ENCODE results near the gene FKBP1A. TPM values are rescaled to one million over a fixed set of nuclear protein-coding genes. Genes with fewer than 3 reads are reported as not detected.

Gene FKBP1A
- total and polyA plus RNA-seq, 2 of the 4 experiments (the other 2 are of a cell fraction): 120 to 528 TPM

DNA sequence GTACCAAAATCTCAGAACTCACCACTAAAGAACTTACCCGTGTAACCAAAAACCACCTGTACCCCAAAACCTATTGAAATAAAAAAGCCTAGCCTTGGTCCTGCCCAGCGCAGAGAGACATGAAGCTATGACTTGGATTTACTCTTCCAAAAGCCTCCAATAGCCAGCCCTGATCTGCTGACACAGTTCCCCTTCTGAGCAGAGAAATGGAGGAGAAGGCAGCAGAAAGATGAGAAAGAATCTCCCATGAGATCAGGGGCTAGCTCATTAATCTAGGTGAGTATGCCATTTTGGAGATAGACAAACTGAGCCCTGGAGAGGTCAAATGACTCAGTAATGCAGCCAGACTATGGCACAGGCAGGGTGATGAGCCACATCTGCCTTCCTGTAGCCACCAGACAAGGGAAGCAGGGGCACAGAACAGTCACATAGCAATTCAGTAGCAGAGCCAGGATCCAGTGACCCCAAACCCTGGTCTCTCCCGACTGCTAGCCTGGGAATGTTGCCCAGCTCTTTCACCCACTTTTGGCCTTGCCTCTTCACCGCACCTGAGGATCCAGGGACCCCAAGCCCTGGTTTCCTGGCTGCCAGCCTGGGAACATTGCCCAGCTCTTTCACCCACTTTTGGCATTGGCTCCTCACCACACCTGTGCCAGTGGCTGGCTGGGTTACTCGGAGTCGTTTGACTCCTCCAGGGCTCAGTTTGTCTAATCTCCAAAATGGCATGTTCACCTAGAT is 56.7 kb downstream of the FKBP1A start:
- H3K4me2 ChIP-seq (ENCODE audit: low read depth, low read length): no peak overlapping the region
- intact Hi-C loops (cut with micrococcal nuclease): no loop called here
- no peak for TF ChIP-seq CEBPB (IDR thresholded peaks at IDR 0.05; ENCODE audit: low read depth, low read length)
- TF ChIP-seq CHD1 (IDR thresholded peaks at IDR 0.05; ENCODE audit: low read depth, low read length): no peak
- no peak for TF ChIP-seq MAFK (IDR thresholded peaks at IDR 0.05; ENCODE audit: low read depth, low read length)
- TF ChIP-seq MAZ (IDR thresholded peaks at IDR 0.05; ENCODE audit: borderline replicate concordance, low read depth, low read length): no peak
- TF ChIP-seq RFX5 (IDR thresholded peaks at IDR 0.05; ENCODE audit: low read depth, low read length): no peak
- no peak for TF ChIP-seq BHLHE40 (IDR thresholded peaks at IDR 0.05; ENCODE audit: low read depth, low read length)
- TF ChIP-seq POLR2A (IDR thresholded peaks at IDR 0.05; ENCODE audit: low read depth, low read length): no peak
- TF ChIP-seq FOS (IDR thresholded peaks at IDR 0.05; ENCODE audit: low read depth, low read length): no peak
- no peak for TF ChIP-seq USF2 (IDR thresholded peaks at IDR 0.05; ENCODE audit: low read depth, low read length)
- no peak for TF ChIP-seq SMC3 (IDR thresholded peaks at IDR 0.05; ENCODE audit: low read depth, low read length)
- no peak for TF ChIP-seq RAD21 (IDR thresholded peaks at IDR 0.05; ENCODE audit: low read length)
- TF ChIP-seq ELK1 (IDR thresholded peaks at IDR 0.05; ENCODE audit: borderline replicate concordance, low read depth, low read length): no peak
- TF ChIP-seq NFE2L2 (IDR thresholded peaks at IDR 0.05; ENCODE audit: low read depth, low read length): no peak
- TF ChIP-seq, protein P1, sequence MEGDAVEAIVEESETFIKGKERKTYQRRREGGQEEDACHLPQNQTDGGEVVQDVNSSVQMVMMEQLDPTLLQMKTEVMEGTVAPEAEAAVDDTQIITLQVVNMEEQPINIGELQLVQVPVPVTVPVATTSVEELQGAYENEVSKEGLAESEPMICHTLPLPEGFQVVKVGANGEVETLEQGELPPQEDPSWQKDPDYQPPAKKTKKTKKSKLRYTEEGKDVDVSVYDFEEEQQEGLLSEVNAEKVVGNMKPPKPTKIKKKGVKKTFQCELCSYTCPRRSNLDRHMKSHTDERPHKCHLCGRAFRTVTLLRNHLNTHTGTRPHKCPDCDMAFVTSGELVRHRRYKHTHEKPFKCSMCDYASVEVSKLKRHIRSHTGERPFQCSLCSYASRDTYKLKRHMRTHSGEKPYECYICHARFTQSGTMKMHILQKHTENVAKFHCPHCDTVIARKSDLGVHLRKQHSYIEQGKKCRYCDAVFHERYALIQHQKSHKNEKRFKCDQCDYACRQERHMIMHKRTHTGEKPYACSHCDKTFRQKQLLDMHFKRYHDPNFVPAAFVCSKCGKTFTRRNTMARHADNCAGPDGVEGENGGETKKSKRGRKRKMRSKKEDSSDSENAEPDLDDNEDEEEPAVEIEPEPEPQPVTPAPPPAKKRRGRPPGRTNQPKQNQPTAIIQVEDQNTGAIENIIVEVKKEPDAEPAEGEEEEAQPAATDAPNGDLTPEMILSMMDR (conservative IDR thresholded peaks at IDR 0.05; ENCODE audit: low read depth, low read length): no peak
- TF ChIP-seq MXI1 (IDR thresholded peaks at IDR 0.05; ENCODE audit: borderline replicate concordance, low read depth, low read length): no peak

More for the DNA sequence above, 56.7 kb downstream of the FKBP1A start:
- Histone ChIP-seq H3K36me3 (ENCODE audit: control insufficient read depth, insufficient read depth, low read length) (peaks cover 9% of the 10 kb centered on the region; the same call in 1 of the 2 replicates), H4K91ac (ENCODE audit: insufficient read depth, low read depth, low read length) (no peak overlapping the region), H2BK120ac (ENCODE audit: low read depth, low read length) (no peak overlapping the region), H4K20me1 (ENCODE audit: insufficient read depth, low read length) (peaks cover 8% of the 10 kb centered on the region), H3K9me1 (ENCODE audit: insufficient read depth, low read length) (peaks cover 28% of the 10 kb centered on the region), H2BK15ac (ENCODE audit: low read depth, low read length) (no peak overlapping the region), H3K4me3 (ENCODE audit: insufficient read depth, low read depth, low read length) (no peak overlapping the region), H3K14ac (replicated peaks; ENCODE audit: low read depth, low read length) (no peak overlapping the region; the same call in 1 of the 2 replicates), H2AK5ac (ENCODE audit: low read depth, low read length) (peak overlapping the region; percentile 23; the same call in 1 of the 2 replicates), H2BK5ac (ENCODE audit: low read depth, low read length, poor library complexity, severe bottlenecking) (no peak overlapping the region), H3K9me3 (ENCODE audit: control insufficient read depth, insufficient read depth, low read length) (no peaks in the 10 kb centered on the region), H2AFZ (replicated peaks; ENCODE audit: low read length, poor library complexity) (no peak overlapping the region), H3K56ac (ENCODE audit: extremely low read depth, insufficient read depth, low read length) (no peak overlapping the region), H2AK9ac (replicated peaks; ENCODE audit: low read depth, low read length, poor library complexity) (no peak overlapping the region), H4K5ac (ENCODE audit: low read depth, low read length) (no peak overlapping the region), H3K27me3 (ENCODE audit: control insufficient read depth, insufficient read depth, low read length) (no peaks in the 10 kb centered on the region), H3K27ac (ENCODE audit: insufficient read depth, low read length) (no peak overlapping the region), H3K23ac (ENCODE audit: low read depth, low read length) (no peak overlapping the region), H3K4me1 (ENCODE audit: control insufficient read depth, insufficient read depth, low read length) (peaks cover 9% of the 10 kb centered on the region), H3K18ac (ENCODE audit: low read depth, low read length) (no peak overlapping the region), H3K4ac (ENCODE audit: low read depth, low read length) (no peak overlapping the region), H3K79me1 (ENCODE audit: low read depth in 1 of 2, low read length in 2 of 2) (peaks cover 32 to 73% of the 10 kb centered on the region in 2 experiments), H2BK20ac (ENCODE audit: low read depth, low read length) (no peak overlapping the region), H4K8ac (ENCODE audit: low read depth in 2 of 2, low read length in 2 of 2) (no peak overlapping the region), H3K9ac (ENCODE audit: low read depth, low read length) (no peak overlapping the region)
- no peak for DNase-seq
- no TSS peak for BruUV-seq (replicated peaks)
- no peak for ATAC-seq (ENCODE audit: low read depth)
- dilution Hi-C loops (cut with HindIII; ENCODE audit: low sequenced_read_pairs, unreplicated experiment) (no loop called here), in situ Hi-C loops (cut with MboI; ENCODE audit: low sequenced_read_pairs) (loop anchor here (25.0 kb wide), 1 partner anchor 501 kb away; no protein-coding TSS in a partner anchor)
- ChIA-PET POLR2A (ENCODE audit: unreplicated experiment) (interaction anchor here (0.6 kb wide), 2 partner anchors 9 to 47 kb away, joined by 3 to 5 read pairs; no protein-coding TSS in a partner anchor), CTCF (no interaction called here)
- WGBS, 2 experiments (ENCODE audit: extremely low coverage in 2 of 2, insufficient read length in 1 of 2): 33% methylated on average over 1 of the region's 6 CpGs; no CpG with 5 or more reads in 1 of the 2 experiments
